GM21786 (cell line): ENCODE measurements around the gene SDHA.
"Not testable (repeated sequence)": the region's sequence is repeated elsewhere in the genome, so short reads cannot be mapped to it uniquely, and the experiment has no call there.

ENCODE experiments used
- ATAC-seq: cut with Tn5 transposase; IDR thresholded peaks from one replicate; pipeline ENCODE4 v1.9.1; 2021; ENCODE audit not compliant: unreplicated experiment

Gene SDHA

DNA sequence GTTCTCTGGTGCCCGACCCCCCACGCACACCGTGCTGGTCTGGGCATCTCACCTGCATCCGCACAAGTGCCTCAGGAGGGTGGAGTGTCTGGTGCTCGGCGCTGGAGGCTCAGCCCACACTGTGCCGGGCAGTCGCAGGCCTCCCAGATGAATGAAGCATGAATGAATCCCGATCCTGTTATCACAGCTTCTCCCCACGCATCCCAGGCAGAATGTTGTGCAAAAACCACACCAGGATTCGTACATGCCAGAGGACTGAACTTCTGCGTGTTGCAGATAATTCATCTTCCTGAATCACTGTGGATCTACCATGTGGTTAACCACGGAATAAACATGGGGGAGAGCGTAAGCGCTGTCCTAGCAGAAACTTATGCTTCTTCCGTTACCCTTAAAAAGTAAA is 78.8 kb downstream of the SDHA start:
- not testable (repeated sequence) for ATAC-seq

DNA sequence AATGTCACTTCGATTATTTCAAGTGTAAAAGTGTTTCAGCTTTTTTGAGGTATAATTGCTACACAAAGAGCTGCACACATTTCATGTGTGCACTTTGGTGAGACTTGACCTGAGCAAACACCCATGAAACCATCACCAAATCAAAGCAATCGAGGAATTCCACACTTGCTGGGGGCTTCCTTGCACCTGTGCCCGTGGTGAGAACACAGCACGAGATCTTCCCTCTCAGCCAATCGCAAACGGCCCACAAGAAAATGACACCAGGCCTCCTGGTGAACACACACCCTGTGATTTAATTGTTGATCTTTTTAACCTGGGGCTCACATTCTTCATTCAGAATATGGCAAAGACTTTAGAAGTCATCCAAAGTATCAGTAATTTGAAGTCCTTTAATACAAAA is 79.3 kb downstream of the SDHA start:
- ATAC-seq: not testable (repeated sequence)

DNA sequence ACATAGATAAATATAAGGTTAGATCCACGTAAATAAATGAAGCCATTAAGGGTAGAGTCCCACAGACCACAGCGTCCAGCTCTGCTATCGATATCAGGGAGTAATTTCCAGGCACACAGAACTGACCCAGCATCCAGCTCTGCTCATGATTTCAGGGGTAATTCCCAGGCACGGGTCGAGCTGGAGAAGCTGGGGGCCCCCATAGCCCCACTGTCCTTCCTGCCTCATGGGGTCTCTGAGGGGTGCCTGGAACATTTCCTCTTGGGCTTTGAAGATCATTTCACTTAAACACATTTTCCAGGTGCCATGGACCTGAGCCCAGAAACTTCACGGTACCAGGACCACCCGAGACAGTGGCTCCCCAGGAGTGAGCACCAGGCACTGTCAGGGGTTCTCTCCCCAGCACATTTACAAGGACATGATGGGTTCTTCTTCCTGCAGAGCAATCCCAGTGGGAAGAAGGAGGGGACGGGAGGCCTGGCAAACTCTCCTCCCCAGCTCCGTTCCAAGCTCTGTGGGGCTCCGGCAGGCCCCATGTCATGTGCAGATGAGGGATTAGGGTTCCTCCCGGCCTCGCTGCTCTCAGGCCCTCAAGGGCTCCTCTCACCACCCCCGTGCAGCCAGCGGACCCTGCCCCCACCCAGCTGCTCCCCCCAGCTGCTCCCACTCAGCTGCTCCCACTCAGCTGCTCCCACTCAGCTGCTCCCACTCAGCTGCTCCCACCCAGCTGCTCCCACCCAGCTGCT is 80.0 kb downstream of the SDHA start:
- not testable (repeated sequence) for ATAC-seq

DNA sequence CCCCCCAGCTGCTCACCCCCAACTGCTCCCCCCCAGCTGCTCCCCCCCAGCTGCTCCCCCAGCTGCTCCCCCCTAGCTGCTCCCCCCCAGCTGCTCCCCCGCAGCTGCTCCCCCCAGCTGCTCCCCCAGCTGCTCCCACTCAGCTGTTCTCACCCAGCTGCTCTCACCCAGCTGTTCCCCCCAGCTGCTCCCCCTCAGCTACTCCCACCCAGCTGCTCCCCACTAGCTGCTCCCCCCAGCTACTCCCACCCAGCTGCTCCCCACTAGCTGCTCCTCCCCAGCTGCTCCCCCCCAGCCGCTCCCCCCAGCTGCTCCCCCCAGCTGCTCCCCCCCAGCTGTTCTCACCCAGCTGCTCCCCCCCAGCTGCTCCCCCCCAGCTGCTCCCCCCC is 80.6 kb downstream of the SDHA start:
- ATAC-seq: no peak

DNA sequence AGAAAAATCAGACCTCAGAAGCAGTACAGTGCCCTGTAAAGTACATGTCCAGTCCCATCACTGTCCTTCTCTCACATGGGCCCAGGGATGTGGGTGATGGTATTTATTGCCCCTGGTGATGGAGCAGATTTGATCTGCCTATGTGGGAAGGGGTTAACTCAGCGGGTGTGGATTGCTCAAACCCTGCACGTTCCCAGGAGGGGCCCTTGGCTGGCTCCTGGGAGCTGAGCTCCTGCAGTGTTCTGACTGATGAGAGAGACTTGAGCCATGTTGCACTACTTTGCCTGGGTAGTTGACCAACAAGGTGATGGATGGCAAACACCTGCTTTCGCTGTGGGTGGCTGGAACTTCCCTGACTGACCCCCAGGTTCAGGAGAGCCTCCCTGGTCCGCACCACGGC is 81.8 kb downstream of the SDHA start:
- not testable (repeated sequence) for ATAC-seq

DNA sequence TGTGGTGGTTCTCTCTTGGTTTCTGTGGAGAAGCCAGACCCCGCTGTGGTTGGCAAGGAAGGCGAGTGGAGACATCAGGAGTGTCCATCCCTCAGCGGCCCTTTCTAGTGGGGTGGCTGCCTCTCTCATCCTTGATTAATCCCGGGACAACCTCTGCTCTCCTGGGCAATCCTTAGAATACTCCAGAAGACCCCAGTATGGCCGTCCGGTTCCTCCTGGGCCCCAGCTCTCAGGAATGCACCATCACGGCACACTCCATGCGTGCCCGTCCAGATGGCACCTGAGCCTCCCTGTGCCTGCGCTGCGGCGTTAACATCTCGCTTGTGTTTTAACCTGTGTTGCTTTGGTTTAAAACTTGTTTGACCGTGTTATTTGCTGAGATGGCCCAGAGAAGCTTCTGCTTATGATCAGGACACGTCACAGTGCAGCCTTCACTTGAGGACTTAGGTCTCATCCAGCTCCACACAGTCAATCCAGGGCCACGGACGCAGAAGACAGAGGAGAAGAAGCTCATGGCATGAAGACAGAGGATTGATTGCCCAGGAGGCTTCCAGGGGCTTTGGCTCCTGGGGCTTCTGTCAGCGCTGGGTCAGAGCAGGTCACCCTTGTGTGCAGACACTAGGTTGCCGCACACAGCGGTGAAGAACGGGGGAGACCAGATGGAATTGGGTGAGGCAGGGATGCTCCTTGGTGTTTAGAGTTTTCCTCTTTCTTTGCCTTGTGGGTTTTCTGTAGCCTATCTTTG is 82.7 kb downstream of the SDHA start:
- ATAC-seq: not testable (repeated sequence)

DNA sequence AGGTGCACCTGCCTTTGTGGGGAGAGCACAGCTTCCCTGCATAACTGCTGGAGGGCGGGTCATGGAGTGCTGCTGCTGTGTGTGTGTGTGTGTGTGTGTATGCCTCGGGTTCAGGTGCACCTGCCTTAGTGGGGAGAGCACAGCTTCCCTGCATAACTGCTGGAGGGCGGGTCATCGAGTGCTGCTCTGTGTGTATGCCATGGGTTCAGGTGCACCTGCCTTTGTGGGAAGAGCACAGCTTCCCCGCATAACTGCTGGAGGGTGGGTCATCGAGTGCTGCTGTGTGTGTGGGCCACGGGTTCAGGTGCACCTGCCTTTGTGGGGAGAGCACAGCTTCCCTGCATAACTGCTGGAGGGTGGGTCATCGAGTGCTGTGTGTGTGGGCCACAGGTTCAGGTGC is 84.3 kb downstream of the SDHA start:
- ATAC-seq: not testable (repeated sequence)

DNA sequence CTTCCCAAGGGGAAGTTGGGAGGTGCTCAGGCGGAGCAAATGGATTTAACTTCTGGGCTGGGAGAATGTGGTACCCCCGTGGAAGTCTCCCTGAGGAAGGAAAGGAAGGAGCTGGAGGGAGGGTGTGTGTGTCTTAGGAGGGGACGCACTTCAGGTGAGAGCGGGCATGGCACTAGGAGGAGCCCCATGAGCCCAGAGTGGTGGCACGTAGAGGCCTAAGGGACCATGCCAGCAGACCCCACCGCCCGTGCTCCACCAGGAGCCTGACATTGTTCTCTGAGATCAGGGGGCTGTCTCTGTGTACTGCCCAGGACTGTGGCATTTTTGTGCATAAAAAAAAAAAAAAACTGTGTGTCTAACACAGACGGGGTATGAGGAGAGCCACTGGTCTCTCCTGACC is 84.8 kb downstream of the SDHA start:
- no peak for ATAC-seq

DNA sequence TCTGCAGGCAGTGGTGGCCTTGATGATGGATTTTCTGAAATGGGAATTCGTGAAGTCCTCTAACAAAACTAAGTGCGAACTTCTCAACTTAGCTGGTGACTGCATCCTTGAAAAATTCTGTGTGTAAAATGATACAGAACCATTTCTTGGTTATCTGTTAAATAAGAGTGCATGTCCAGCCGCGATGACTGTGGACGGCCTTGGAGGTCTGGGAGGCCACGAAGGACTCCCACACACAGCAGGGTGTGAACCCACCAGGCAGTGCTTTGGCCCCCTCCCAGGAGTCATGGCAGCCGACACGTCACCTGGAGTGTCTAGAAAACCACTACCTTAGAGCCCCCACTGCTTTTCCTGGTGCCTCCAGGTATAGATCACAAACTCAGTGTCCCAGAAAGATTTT is 85.6 kb downstream of the SDHA start:
- not testable (repeated sequence) for ATAC-seq

DNA sequence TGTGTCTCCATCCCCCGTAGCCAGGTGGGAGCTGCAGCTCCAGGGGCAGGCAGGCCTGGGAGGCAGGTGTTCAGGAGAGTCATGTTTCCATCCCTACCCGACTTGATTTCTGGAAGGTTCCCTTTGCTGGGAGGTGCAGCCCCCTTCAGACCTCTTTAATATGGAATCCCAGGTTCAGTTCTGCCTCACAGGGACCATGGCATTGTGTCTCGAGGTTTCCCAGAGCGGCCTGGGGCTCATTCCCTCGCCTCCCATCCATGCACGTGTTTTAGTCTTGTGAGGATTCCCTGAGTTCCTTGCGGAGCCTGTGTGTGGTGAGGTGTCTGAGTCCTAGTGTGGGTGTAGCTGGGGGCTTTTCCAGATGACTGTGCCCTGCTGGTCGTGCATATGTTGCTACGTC is 86.9 kb downstream of the SDHA start:
- ATAC-seq: no peak

DNA sequence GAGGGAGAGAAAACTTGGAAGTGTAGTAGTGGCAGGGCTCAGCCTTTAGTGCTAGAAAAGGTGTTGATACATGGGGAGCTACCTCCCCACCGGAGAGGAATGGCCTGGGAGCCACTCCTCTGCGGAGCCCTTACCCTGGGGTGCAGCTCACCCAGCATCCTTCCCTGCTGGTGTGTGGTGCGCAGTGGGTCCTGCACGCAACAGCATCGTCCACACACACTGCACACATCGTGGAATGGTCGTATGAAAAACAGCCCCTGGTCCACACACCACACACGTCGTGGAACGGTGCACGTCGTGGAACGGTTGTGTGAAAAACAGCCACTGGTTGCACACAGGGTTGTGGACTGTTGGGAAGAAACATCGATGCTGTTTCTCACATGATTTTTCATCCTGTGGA is 87.3 kb downstream of the SDHA start:
- ATAC-seq: no peak

DNA sequence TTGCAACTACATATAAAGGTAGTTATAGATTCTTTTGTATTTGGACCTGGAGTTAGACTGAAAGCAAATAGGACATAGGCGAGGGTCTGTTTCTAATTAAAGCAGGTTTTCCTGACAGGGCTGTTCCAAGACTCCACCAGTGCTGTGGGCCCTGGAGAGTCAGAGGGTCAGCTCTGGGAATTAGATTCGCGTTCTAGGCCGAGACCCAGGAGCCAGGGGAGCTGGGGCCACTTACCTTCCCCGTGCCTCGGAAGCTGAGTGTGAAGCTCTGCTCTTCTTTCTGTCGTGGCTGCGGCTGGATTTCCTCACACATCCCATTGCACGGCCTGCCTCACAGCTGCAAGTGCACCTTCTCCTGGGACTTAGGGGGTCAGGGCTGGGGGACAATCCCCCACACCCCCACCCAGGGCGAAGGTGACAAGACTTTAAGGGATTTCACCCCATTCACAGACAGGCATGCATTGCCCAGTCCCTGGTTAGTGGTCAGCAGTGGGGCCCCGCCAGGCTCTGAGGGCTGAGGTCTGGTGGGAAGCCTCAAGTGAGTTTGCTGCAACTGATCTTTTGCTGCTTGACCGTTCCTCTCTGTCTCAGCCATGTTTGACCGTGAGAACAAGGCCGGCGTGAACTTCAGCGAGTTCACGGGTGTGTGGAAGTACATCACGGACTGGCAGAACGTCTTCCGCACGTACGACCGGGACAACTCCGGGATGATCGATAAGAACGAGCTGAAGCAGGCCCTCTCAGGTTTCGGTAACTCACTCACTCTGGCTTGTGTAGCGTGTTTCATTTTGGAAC is 88.1 kb downstream of the SDHA start:
- no peak for ATAC-seq
